ENCODE results near the gene MEGF10.

DNA sequence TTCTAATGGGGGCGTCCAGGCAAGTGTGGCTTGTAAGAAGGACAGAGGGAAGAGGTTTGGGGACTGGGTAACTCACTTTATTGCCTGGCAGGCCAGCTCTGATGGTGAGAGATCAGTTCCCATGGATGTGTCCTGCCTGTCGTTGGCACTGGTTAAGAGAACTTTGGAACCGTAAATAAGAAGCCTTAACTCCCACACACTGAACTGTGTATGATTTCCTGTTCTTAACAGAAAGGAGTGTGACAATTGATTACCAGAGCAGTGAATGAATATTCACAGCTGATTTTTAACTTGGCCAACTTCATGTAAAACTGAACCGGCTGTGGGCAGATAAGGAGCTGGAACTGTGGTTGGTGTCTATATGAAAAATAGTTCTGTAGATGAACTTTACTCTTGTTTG, 63.2 kb downstream of the MEGF10 start:
- TF ChIP-seq, protein P1, sequence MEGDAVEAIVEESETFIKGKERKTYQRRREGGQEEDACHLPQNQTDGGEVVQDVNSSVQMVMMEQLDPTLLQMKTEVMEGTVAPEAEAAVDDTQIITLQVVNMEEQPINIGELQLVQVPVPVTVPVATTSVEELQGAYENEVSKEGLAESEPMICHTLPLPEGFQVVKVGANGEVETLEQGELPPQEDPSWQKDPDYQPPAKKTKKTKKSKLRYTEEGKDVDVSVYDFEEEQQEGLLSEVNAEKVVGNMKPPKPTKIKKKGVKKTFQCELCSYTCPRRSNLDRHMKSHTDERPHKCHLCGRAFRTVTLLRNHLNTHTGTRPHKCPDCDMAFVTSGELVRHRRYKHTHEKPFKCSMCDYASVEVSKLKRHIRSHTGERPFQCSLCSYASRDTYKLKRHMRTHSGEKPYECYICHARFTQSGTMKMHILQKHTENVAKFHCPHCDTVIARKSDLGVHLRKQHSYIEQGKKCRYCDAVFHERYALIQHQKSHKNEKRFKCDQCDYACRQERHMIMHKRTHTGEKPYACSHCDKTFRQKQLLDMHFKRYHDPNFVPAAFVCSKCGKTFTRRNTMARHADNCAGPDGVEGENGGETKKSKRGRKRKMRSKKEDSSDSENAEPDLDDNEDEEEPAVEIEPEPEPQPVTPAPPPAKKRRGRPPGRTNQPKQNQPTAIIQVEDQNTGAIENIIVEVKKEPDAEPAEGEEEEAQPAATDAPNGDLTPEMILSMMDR (conservative IDR thresholded peaks at IDR 0.05): no peak
- no peak for TF ChIP-seq EZH2 (IDR thresholded peaks at IDR 0.05; ENCODE audit: low read depth)

Data from PC-9 (cell line).